PC-9 (cell line): ENCODE results near the gene HSPBAP1. TPM values are rescaled to one million over a fixed set of nuclear protein-coding genes. Genes with fewer than 3 reads are reported as not detected.
A peak's percentile ranks its signal among the peaks of the same experiment; 100 is the strongest.
"Not testable (repeated sequence)": the region's sequence is repeated elsewhere in the genome, so short reads cannot be mapped to it uniquely, and the experiment has no call there.

Experiments
- BruUV-seq: library from RNA; stranded (reverse); fragments of 400-500 nt; replicated peaks from 2 replicates; lab custom pipeline; 2021; lab: Mats Ljungman, UMichigan
- CTCF ChIA-PET: fragments of 300-600 bp; sonication (Branson Sonifier 250); formaldehyde crosslinking; loops from one replicate; lab custom pipeline; 2022; ENCODE audit warnings: antibody characterized with exemption; lab: Charles Lee
- POLR2A ChIA-PET: fragments of 300-600 bp; sonication (Branson Sonifier 250); formaldehyde crosslinking; loops from one replicate; lab custom pipeline; 2022; ENCODE audit warnings: antibody characterized with exemption; ENCODE audit not compliant: unreplicated experiment; lab: Charles Lee
- DNase-seq, 2 experiments: peaks; one replicate each; pipeline versions ENCODE4 v3.0.0 to v3.0.0-alpha.2; 2015 to 2022; ENCODE audit warnings: mixed read lengths in 1 of 2
- H2AFZ ChIP-seq: fragments of 200-600 bp; sonication (generic); 2 replicates; pipeline ENCODE4 v1.8.1; 2017; ENCODE audit warnings: antibody characterized with exemption
- H3F3A ChIP-seq: fragments of 200-600 bp; sonication (generic); 2 replicates; pipeline ENCODE4 v1.8.1; 2017; ENCODE audit warnings: antibody characterized with exemption, mild to moderate bottlenecking, low read depth; ENCODE audit not compliant: insufficient read depth
- H3K27ac ChIP-seq: fragments of 200-600 bp; sonication (generic); 2 replicates; pipeline ENCODE4 v1.6.1; 2016; ENCODE audit warnings: mixed run types
- H3K27me3 ChIP-seq: fragments of 200-600 bp; sonication (generic); 2 replicates; pipeline ENCODE4 v1.6.1; 2016; ENCODE audit warnings: low read depth, mixed run types; ENCODE audit not compliant: insufficient read depth
- H3K36me3 ChIP-seq: fragments of 200-600 bp; sonication (generic); 2 replicates; pipeline ENCODE4 v1.6.1; 2016; ENCODE audit warnings: low read depth, mixed run types
- H3K4me1 ChIP-seq: fragments of 200-600 bp; sonication (generic); replicated peaks from 2 replicates; pipeline ENCODE4 v1.6.1; 2016; ENCODE audit warnings: mixed run types; ENCODE audit not compliant: insufficient read depth
- H3K4me2 ChIP-seq: fragments of 200-600 bp; sonication (generic); 2 replicates; pipeline ENCODE4 v1.6.1; 2017; ENCODE audit warnings: mixed run types
- H3K4me3 ChIP-seq: fragments of 200-600 bp; sonication (generic); 2 replicates; pipeline ENCODE4 v1.6.1; 2016; ENCODE audit warnings: mixed run types
- H3K79me2 ChIP-seq: fragments of 200-600 bp; sonication (generic); 2 replicates; pipeline ENCODE4 v1.6.1; 2017; ENCODE audit warnings: low read depth, mixed run types
- H3K9me2 ChIP-seq: fragments of 200-600 bp; sonication (generic); 2 replicates; pipeline ENCODE4 v1.8.1; 2017; ENCODE audit warnings: mild to moderate bottlenecking; ENCODE audit not compliant: insufficient read depth
- H3K9me3 ChIP-seq: fragments of 200-600 bp; sonication (generic); 2 replicates; pipeline ENCODE4 v1.8.1; 2016; ENCODE audit warnings: low read depth; ENCODE audit not compliant: insufficient read depth
- H4K20me1 ChIP-seq: fragments of 200-600 bp; sonication (generic); 2 replicates; pipeline ENCODE4 v1.8.1; 2017; ENCODE audit not compliant: insufficient read depth
- EZH2 ChIP-seq: fragments of 200-600 bp; sonication (generic); IDR thresholded peaks from 2 replicates; pipeline ENCODE4 v1.8.0; 2017; ENCODE audit warnings: antibody characterized with exemption, low read depth
- intact Hi-C: fragments of 100-400 bp; cut with micrococcal nuclease; formaldehyde crosslinking; loops from one replicate; pipeline ENCODE4 v1.10.0; 2022; ENCODE audit not compliant: unreplicated experiment
- total RNA-seq: library from RNA; stranded (reverse); gene quantifications from 2 replicates; pipeline ENCODE4 v1.2.3, GENCODE V29; 2021
- TF ChIP-seq, protein P1 (sequence below): fragments of 200-600 bp; sonication (generic); conservative IDR thresholded peaks from 2 replicates; pipeline ENCODE4 v1.6.1; 2017; ENCODE audit warnings: mixed run types, antibody characterized with exemption, mild to moderate bottlenecking, moderate library complexity

The HSPBAP1 gene
- total RNA-seq, 1 experiment from 2014 or later = 10.9 TPM

DNA sequence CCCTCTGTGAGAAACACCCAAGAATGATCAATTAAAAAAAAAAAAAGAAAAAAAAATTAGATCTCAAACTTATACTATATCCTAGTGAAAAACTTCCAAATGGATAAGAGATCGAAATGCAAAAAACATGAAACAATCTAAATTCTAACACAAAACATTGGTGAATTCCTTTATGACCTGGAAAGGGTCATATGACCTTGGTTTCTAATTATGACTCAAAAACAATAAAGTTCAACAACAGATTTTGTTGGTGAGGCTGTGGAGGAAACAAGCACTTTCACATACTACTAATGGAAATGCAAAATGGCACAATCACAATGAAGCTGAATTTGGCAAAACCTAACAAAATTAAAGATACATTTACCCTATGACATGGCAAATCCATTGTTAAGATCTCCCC lies 45.3 kb downstream of the HSPBAP1 start:
- H3K4me2 ChIP-seq = no peak overlapping the region
- H3K79me2 ChIP-seq = no peaks in the 10 kb centered on the region
- POLR2A ChIA-PET = no interaction called here
- no peak overlapping the region for H2AFZ ChIP-seq
- no peaks in the 10 kb centered on the region for H3K36me3 ChIP-seq
- no peak overlapping the region for H3K27ac ChIP-seq
- CTCF ChIA-PET = no interaction called here
- TF ChIP-seq EZH2 = no peak
- no peaks in the 10 kb centered on the region for H3K27me3 ChIP-seq
- H3K9me3 ChIP-seq = no peaks in the 10 kb centered on the region
- peaks cover 10% of the 10 kb centered on the region for H3K4me1 ChIP-seq
- no peaks in the 10 kb centered on the region for H4K20me1 ChIP-seq
- no peak overlapping the region for H3K4me3 ChIP-seq
- H3K9me2 ChIP-seq = peaks cover 3% of the 10 kb centered on the region; the same call in 1 of the 2 replicates
- intact Hi-C loops = no loop called here
- DNase-seq = no peak
- peaks cover 5% of the 10 kb centered on the region; the same call in 1 of the 2 replicates for H3F3A ChIP-seq
- BruUV-seq = no TSS peak

DNA sequence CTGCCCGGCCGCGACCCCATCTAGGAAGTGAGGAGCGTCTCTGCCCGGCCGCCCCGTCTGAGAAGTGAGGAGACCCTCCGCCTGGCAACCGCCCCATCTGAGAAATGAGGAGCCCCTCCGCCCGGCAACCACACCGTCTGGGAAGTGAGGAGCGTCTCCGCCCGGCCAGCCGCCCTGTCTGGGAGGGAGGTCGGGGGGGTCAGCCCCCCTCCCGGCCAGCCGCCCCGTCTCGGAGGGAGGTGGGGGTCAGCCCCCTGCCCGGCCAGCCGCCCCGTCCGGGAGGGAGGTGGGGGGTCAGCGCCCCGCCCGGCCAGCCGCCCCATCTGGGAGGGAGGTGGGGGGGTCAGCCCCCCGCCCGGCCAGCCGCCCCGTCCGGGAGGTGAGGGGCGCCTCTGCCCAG lies 46.3 kb downstream of the HSPBAP1 start:
- H3K9me2 ChIP-seq, H3K4me3 ChIP-seq, H3K27ac ChIP-seq, BruUV-seq, H3K9me3 ChIP-seq, H3K27me3 ChIP-seq, H4K20me1 ChIP-seq, POLR2A ChIA-PET, CTCF ChIA-PET, H2AFZ ChIP-seq, H3K36me3 ChIP-seq, DNase-seq, intact Hi-C loops, H3K4me2 ChIP-seq, H3K79me2 ChIP-seq, H3K4me1 ChIP-seq, H3F3A ChIP-seq: not testable (repeated sequence)

DNA sequence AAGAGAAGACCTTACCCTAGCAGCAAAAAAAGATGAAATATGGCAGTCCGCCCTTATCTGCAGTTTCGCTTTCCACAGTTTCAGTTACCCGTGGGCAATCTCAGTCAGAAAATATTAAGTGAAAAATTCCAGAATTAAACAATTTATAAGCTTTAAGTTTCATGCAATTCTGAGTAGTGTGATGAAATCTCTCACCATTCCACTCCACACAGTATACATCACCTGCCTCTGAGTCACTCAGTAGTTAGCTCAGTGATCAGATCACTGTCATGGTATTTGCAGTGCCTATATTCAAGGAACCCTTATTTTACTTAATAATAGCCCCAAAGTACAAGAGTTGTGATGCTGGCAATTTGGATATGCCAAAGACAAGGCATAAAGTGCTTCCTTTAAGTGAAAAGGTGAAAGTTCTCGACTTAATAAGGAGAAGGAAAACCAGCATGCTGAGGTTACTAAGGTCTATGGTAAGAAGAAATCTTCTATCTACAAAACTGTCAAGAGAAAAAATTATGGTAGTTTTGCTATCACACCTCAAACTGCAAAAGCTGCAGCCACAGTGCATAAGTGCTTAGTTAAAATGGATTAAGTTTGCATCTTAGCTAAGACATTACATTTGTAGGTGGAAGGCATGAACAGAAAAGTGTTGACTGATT lies 48.1 kb downstream of the HSPBAP1 start:
- ChIA-PET POLR2A (interaction anchor here (0.6 to 0.7 kb wide), 2 partner anchors 147 to 148 kb away, joined by 3 to 15 read pairs; no protein-coding TSS in a partner anchor), CTCF (interaction anchor here (0.7 kb wide), 1 partner anchor 294 kb away, joined by 3 read pairs; no protein-coding TSS in a partner anchor)
- peaks cover 5% of the 10 kb centered on the region; the same call in 1 of the 2 replicates for H3F3A ChIP-seq
- H3K36me3 ChIP-seq = no peaks in the 10 kb centered on the region
- intact Hi-C loops = no loop called here
- no TSS peak for BruUV-seq
- H3K9me2 ChIP-seq = peaks cover 3% of the 10 kb centered on the region; the same call in 1 of the 2 replicates
- H3K4me2 ChIP-seq = no peak overlapping the region
- H2AFZ ChIP-seq = no peak overlapping the region
- H3K4me1 ChIP-seq = peaks cover 10% of the 10 kb centered on the region
- peak overlapping the region; percentile 65 for H3K27ac ChIP-seq
- no peaks in the 10 kb centered on the region for H3K9me3 ChIP-seq
- TF ChIP-seq EZH2 = no peak
- TF ChIP-seq, protein P1, sequence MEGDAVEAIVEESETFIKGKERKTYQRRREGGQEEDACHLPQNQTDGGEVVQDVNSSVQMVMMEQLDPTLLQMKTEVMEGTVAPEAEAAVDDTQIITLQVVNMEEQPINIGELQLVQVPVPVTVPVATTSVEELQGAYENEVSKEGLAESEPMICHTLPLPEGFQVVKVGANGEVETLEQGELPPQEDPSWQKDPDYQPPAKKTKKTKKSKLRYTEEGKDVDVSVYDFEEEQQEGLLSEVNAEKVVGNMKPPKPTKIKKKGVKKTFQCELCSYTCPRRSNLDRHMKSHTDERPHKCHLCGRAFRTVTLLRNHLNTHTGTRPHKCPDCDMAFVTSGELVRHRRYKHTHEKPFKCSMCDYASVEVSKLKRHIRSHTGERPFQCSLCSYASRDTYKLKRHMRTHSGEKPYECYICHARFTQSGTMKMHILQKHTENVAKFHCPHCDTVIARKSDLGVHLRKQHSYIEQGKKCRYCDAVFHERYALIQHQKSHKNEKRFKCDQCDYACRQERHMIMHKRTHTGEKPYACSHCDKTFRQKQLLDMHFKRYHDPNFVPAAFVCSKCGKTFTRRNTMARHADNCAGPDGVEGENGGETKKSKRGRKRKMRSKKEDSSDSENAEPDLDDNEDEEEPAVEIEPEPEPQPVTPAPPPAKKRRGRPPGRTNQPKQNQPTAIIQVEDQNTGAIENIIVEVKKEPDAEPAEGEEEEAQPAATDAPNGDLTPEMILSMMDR = no peak
- H3K27me3 ChIP-seq = no peaks in the 10 kb centered on the region
- DNase-seq = peak in 1 of 2 experiments; percentile 42
- no peak overlapping the region for H3K4me3 ChIP-seq
- H4K20me1 ChIP-seq = no peaks in the 10 kb centered on the region
- H3K79me2 ChIP-seq = no peaks in the 10 kb centered on the region

DNA sequence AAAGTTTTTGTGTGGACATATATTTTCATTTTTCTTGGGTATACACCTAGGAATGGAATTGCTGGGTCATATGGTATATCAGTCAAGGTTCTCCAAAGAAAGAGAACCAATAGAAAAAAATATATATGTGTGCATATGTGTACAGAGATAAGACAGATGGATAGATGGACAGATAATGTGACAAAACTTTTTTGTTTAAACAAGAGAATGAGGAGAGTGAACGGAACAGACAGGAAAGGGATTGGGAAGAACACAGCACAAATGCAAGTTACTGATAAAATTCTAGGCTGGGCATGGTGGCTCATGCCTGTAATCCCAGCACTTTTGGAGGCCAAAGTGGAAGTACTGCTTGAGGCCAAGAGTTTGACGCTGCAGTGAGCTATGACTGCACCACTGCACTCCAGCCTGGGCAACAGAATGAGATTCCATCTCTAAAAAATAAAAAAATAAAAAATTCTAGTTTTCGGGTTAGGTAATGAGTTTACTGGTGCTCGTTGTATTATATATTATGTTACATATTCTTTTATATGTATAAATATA lies 50.0 kb downstream of the HSPBAP1 start:
- no peak for TF ChIP-seq EZH2
- Histone ChIP-seq H3K27ac (no peak overlapping the region), H3K79me2 (no peaks in the 10 kb centered on the region), H3K4me3 (no peak overlapping the region), H3K9me2 (peaks cover 3% of the 10 kb centered on the region; the same call in 1 of the 2 replicates), H3F3A (peaks cover 5% of the 10 kb centered on the region; the same call in 1 of the 2 replicates), H3K4me1 (peaks cover 10% of the 10 kb centered on the region), H3K27me3 (no peaks in the 10 kb centered on the region), H3K4me2 (no peak overlapping the region), H3K9me3 (no peaks in the 10 kb centered on the region), H4K20me1 (no peaks in the 10 kb centered on the region), H2AFZ (no peak overlapping the region), H3K36me3 (no peaks in the 10 kb centered on the region)
- POLR2A ChIA-PET = no interaction called here
- no peak for DNase-seq
- intact Hi-C loops = no loop called here
- CTCF ChIA-PET = no interaction called here
- no TSS peak for BruUV-seq
